Panc1 (cell line): ENCODE data around the gene UBXN11.

Experiments used
- CTCF ChIP-seq: fragments of 450-650 bp; IDR thresholded peaks from 2 replicates; pipeline ENCODE4 v1.5.1; 2017; ENCODE audit warnings: mild to moderate bottlenecking
- POLR2AphosphoS5 ChIP-seq: IDR thresholded peaks from 2 replicates; pipeline ENCODE4 v1.6.1; 2012; ENCODE audit warnings: mild to moderate bottlenecking, low read depth, low read length, moderate library complexity
- SIN3A ChIP-seq: IDR thresholded peaks from 2 replicates; pipeline ENCODE4 v1.6.1; 2012; ENCODE audit warnings: low read depth, mild to moderate bottlenecking, low read length, moderate library complexity, borderline replicate concordance; ENCODE audit not compliant: insufficient read depth
- TF ChIP-seq, protein P1 (sequence below), 2 experiments: IDR thresholded peaks; 2 replicates each; pipeline ENCODE4 v1.6.1; 2011 to 2012; ENCODE audit warnings: low read depth in 2 of 2, control low read depth in 1 of 2, low read length in 1 of 2, mild to moderate bottlenecking in 1 of 2, moderate library complexity in 1 of 2; ENCODE audit not compliant: insufficient read depth in 1 of 2

DNA sequence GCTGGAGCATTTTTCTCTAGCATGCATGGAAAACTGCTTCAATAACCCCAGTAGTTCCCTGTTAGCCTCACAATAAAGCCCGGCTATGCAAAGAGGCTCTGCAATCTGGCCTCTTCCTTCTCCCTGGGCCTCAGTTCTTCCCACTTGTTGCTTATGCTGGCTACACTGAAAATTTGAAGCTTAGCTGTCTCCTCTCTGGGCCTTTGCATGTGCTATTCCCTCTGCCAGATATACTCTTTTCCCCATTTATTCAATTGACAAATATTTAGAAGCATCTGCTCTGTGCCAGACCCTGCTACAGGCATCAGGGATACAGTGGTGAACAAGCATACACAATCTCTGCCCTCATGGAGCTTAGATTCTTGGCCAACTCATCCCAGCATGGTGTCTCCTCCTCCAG lies 32.2 kb upstream of the UBXN11 start:
- no peak for TF ChIP-seq CTCF
- TF ChIP-seq POLR2AphosphoS5: no peak
- TF ChIP-seq SIN3A: no peak
- TF ChIP-seq, protein P1, sequence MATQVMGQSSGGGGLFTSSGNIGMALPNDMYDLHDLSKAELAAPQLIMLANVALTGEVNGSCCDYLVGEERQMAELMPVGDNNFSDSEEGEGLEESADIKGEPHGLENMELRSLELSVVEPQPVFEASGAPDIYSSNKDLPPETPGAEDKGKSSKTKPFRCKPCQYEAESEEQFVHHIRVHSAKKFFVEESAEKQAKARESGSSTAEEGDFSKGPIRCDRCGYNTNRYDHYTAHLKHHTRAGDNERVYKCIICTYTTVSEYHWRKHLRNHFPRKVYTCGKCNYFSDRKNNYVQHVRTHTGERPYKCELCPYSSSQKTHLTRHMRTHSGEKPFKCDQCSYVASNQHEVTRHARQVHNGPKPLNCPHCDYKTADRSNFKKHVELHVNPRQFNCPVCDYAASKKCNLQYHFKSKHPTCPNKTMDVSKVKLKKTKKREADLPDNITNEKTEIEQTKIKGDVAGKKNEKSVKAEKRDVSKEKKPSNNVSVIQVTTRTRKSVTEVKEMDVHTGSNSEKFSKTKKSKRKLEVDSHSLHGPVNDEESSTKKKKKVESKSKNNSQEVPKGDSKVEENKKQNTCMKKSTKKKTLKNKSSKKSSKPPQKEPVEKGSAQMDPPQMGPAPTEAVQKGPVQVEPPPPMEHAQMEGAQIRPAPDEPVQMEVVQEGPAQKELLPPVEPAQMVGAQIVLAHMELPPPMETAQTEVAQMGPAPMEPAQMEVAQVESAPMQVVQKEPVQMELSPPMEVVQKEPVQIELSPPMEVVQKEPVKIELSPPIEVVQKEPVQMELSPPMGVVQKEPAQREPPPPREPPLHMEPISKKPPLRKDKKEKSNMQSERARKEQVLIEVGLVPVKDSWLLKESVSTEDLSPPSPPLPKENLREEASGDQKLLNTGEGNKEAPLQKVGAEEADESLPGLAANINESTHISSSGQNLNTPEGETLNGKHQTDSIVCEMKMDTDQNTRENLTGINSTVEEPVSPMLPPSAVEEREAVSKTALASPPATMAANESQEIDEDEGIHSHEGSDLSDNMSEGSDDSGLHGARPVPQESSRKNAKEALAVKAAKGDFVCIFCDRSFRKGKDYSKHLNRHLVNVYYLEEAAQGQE (IDR thresholded peaks at IDR 0.05; ENCODE audit: insufficient read depth in 1 of 2, low read depth in 2 of 2, low read length in 1 of 2): no peak
